HuH-7 (cell line): ENCODE data around the gene INPP5A.
"Not testable (repeated sequence)": the region's sequence is repeated elsewhere in the genome, so short reads cannot be mapped to it uniquely, and the experiment has no call there.

Source experiments
- DNase-seq: peaks from one replicate; pipeline ENCODE4 v3.0.0; 2011; ENCODE audit warnings: low spot score

INPP5A gene

DNA sequence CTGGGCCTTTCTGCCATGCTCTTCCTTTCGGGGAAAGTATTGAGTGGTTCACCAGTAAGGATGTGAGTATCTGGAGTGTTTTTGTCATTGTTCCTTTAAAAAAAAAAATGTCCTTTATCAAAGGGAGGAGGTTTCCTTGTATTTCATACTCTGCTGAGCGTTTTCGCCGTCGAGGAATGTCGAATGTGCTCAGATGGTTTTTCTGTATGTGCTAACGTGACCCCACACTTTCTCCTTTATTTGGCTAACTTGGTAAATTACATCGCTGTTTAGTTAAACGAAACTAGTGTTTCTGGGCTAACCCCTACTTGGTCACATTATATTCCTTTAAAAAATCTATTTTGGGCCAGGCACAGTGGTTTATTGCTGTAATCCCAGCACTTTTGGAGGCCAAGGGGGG is 45.9 kb downstream of the INPP5A start:
- DNase-seq: no peak

DNA sequence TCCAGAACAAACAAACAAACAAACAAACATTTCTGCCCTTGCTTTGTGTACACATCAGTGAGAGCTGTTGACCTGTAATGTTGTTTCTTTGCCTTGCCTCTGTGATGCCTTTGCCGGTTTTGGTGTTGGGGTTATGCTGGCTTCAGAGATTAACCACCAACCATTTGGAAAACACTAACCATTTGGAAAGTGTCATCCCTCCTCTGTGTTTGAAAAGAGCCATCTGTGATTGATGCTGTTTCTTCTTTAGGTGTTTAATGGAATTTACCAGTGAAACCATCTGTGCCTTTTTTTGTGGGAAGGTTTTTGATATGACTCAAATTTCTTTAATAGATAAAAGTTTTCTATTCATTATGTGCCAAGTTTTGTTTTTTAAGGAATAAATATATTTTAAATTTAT is 46.5 kb downstream of the INPP5A start:
- DNase-seq: no peak

GRCh38 chr10:132585732-132586722 is 48.4 kb downstream of the INPP5A start:
- no peak for DNase-seq

- no peak for DNase-seq
Observed at GRCh38 chr10:132586739-132587138, 49.2 kb downstream of the INPP5A start.

- DNase-seq: no peak
Observed at GRCh38 chr10:132587175-132587574, 49.6 kb downstream of the INPP5A start.

GRCh38 chr10:132588301-132589013 is 50.9 kb downstream of the INPP5A start:
- no peak for DNase-seq

- no peak for DNase-seq
Observed at GRCh38 chr10:132589015-132589414, 51.4 kb downstream of the INPP5A start.

- DNase-seq: no peak
Observed at GRCh38 chr10:132589681-132590080, 52.1 kb downstream of the INPP5A start.

DNA sequence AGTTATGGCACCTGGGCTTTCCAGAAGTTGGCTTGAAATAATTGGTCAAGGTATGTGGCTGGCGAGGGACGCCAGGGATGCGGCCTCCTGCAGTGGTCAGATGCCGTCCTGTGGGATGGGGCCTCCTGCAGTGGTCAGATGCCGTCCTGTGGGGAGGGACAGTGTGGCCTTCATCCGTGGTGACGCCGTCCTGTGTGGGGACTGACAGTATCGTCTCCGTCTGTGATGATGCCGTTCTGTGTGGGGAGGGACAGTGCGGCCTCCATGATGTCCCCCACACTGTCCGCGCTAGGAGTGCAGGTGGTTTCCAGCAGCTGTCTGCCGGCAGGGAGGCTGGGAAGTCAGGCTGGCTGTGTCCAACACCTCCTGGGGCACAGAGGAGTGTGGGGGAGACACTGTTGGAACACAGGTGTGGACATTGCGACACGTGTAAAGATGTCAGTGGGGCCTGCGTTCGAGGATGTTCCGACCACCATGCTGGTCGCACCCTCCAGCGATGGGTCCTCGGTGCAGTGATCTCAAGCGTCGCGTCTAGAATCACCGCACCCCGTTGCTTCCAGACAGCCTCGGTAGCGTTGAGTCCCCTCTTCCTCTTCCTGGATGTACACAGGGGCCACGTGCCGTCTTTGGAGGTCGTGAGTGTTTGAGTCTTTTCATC is 52.6 kb downstream of the INPP5A start:
- DNase-seq: no peak

DNA sequence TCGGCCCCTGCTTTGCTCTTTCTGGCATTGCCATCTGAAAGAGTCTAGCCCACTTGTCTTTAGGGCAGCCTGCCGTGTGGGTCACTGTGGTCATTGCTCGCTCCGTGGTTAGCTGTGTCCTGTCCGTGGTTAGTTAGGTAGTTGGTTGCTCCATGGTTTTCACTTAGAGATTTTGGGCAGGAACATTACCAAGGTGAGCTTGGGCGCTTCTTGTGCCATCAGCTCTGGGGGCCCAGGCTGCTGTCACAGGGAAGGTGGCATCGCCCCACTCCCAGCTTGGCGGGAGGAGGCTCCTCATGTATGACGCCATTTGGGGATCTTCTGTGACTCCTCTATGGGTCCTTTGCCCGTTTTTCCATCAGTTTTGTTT is 53.1 kb downstream of the INPP5A start:
- no peak for DNase-seq

GRCh38 chr10:132591166-132591971 is 53.8 kb downstream of the INPP5A start:
- no peak for DNase-seq

- DNase-seq: no peak
Observed at GRCh38 chr10:132592790-132593383, 55.3 kb downstream of the INPP5A start.

GRCh38 chr10:132593389-132593788 is 55.8 kb downstream of the INPP5A start:
- no peak for DNase-seq

GRCh38 chr10:132593900-132594876 is 56.6 kb downstream of the INPP5A start:
- DNase-seq: no peak

DNA sequence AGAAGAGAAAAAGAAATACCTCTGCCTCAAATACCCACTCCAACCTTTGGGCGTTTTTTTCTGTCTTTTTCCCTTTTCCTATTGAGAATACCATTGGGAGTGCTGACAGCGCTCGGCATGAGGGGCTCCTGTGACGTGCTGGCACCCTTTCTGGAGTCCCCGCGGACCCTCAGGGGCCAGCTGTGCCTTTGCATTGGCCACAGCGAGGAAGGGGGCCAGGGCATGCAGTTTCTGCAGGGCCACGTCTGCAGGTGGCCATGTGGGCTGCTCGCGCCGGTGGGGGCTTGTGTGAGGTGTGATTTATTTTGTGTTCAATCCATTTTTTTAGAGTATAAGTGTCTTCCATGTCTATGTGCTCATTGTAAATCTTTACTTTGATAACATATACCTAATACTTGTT is 57.4 kb downstream of the INPP5A start:
- DNase-seq: no peak

DNA sequence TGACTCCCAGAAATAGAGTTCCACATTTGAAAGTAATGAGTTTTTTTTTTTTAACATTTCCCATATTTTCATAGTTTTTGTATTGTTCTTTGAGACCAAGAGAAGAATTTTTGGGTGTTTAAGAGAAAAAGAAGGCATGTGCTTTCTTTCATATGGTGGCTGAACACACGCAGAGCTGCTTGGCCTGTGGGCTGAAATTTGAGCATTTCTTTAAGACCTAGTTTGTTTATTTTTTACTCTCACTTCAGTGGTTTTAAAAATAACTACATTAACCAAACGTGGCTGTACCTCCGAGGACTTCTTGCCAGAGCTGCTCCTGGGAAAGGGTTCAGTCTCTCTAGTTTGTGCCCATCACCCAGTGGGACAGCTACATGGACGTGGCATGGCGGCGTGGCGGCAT is 58.3 kb downstream of the INPP5A start:
- DNase-seq: no peak

- no peak for DNase-seq
Observed at GRCh38 chr10:132596742-132597279, 59.2 kb downstream of the INPP5A start.

DNA sequence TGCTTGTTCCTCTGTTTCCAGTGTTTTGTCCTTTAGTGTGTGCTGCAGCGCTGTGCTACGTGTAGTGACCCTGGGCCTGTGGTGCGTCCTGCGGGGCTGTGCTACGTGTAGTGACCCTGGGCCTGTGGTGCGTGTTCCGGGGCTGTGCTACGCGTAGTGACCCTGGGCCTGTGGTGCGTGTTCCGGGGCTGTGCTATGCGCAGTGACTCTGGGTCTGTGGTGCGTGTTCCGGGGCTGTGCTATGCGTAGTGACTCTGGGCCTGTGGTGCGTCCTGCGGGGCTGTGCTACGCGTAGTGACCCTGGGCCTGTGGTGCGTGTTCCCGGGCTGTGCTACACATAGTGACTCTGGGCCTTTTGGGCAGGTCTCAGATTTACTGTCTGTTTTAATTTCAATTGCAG is 60.1 kb downstream of the INPP5A start:
- no peak for DNase-seq

- DNase-seq: not testable (repeated sequence)
Observed at GRCh38 chr10:132599023-132599618, 61.5 kb downstream of the INPP5A start.

GRCh38 chr10:132599732-132600131 is 62.1 kb downstream of the INPP5A start:
- no peak for DNase-seq
